HepG2 (cell line): ENCODE data around the gene RSBN1L. TPM values are rescaled to one million over a fixed set of nuclear protein-coding genes. Genes with fewer than 3 reads are reported as not detected.

Experiments
- CEBPB ChIP-seq: IDR thresholded peaks from 2 replicates; pipeline ENCODE4 v1.6.1; 2011; ENCODE audit warnings: low read depth, low read length, improper control_type of control experiment, borderline replicate concordance
- DMTF1 ChIP-seq: sonication (generic); formaldehyde crosslinking; IDR thresholded peaks from 2 replicates; pipeline ENCODE4 v1.4.0; 2020; ENCODE audit warnings: mild to moderate bottlenecking, missing genetic modification reagents
- HNRNPLL ChIP-seq: fragments of 200-400 bp; formaldehyde crosslinking; IDR thresholded peaks from 2 replicates; pipeline ENCODE4 v1.6.1; 2017; ENCODE audit warnings: mild to moderate bottlenecking, low read depth, low read length; ENCODE audit not compliant: poor library complexity, severe bottlenecking
- ISX ChIP-seq: sonication (generic); formaldehyde crosslinking; conservative IDR thresholded peaks from 2 replicates; pipeline ENCODE4 v1.5.0; 2020; ENCODE audit warnings: missing genetic modification reagents
- RAD51 ChIP-seq: fragments of 450-650 bp; IDR thresholded peaks from 2 replicates; pipeline ENCODE4 v1.6.1; 2016; ENCODE audit warnings: borderline replicate concordance
- SMAD9 ChIP-seq: sonication (generic); formaldehyde crosslinking; IDR thresholded peaks from 2 replicates; pipeline ENCODE4 v1.5.1; 2020; ENCODE audit warnings: mild to moderate bottlenecking, missing genetic modification reagents
- ZFP37 ChIP-seq: sonication (generic); formaldehyde crosslinking; IDR thresholded peaks from 2 replicates; pipeline ENCODE4 v1.4.0; 2020; ENCODE audit warnings: missing genetic modification reagents, borderline replicate concordance
- ZGPAT ChIP-seq: IDR thresholded peaks from 2 replicates; pipeline ENCODE4 v1.6.1; 2016; ENCODE audit warnings: mild to moderate bottlenecking
- ZNF326 ChIP-seq: sonication (generic); formaldehyde crosslinking; IDR thresholded peaks from 2 replicates; pipeline ENCODE4 v1.4.0; 2020; ENCODE audit warnings: missing genetic modification reagents, borderline replicate concordance
- ZNF761 ChIP-seq: sonication (generic); formaldehyde crosslinking; conservative IDR thresholded peaks from 2 replicates; pipeline ENCODE4 v1.4.0; 2020; ENCODE audit warnings: mild to moderate bottlenecking, missing genetic modification reagents
- polyA plus RNA-seq, 8 experiments: library from polyadenylated mRNA; depleted of rRNA in 3 of 8; stranded (reverse) in 7 of 8; unstranded in 1 of 8; fragments of >200 nt; fragmentation: Illumina TruSeq in 4 of 8; extraction: Trizol in 4 of 8; gene quantifications; 2 replicates each; pipeline versions ENCODE4 v1.2.1 to v1.2.3, GENCODE V29; 2011 to 2016; ENCODE audit warnings: low read depth in 4 of 8, missing spikeins in 1 of 8, mixed read lengths in 1 of 8; ENCODE audit not compliant: insufficient read depth in 1 of 8
- total RNA-seq, 5 experiments: library from RNA; depleted of rRNA; stranded (reverse); fragments of >200 nt; fragmentation: Illumina TruSeq; extraction: Trizol; gene quantifications; 2 replicates each; pipeline ENCODE4 v1.2.3, GENCODE V29; 2016; ENCODE audit warnings: low read depth in 1 of 5
- TF ChIP-seq, protein P1 (sequence below): sonication (generic); formaldehyde crosslinking; IDR thresholded peaks from 2 replicates; pipeline ENCODE4 v1.5.1; 2020; ENCODE audit warnings: missing genetic modification reagents, mild to moderate bottlenecking, borderline replicate concordance
- TF ChIP-seq, protein P2 (sequence below): conservative IDR thresholded peaks from 2 replicates; pipeline ENCODE4 v1.6.1; 2018; ENCODE audit warnings: missing genetic modification reagents
- TF ChIP-seq, protein P3 (sequence below): fragments of 450-650 bp; IDR thresholded peaks from 2 replicates; pipeline ENCODE4 v1.6.1; 2016
- TF ChIP-seq, protein P4 (sequence below): sonication (generic); formaldehyde crosslinking; IDR thresholded peaks from 2 replicates; pipeline ENCODE4 v1.5.0; 2020; ENCODE audit warnings: mild to moderate bottlenecking, missing genetic modification reagents
- TF ChIP-seq, protein P5 (sequence below): sonication (generic); formaldehyde crosslinking; IDR thresholded peaks from 2 replicates; pipeline ENCODE4 v1.5.0; 2020; ENCODE audit warnings: mild to moderate bottlenecking, low read depth, missing genetic modification reagents, borderline replicate concordance
- TF ChIP-seq, protein P6 (sequence below): sonication (generic); formaldehyde crosslinking; IDR thresholded peaks from 2 replicates; pipeline ENCODE4 v1.9.0; 2021; ENCODE audit warnings: missing genetic modification reagents, borderline replicate concordance

The RSBN1L gene
- total and polyA plus RNA-seq, 2 of the 13 experiments (the other 11 are each of a cell fraction or from before 2014, with no cell fraction given): 7.7 to 21.3 TPM

GRCh38 chr7:77798394-77799077 lies 102.3 kb downstream of the RSBN1L start, which contains the start of the genes PHTF2 and TMEM60 (continued):
- TF ChIP-seq ZFP37 (CRISPR knock-in tag) (no peak), ZGPAT (CRISPR knock-in tag) (peak; percentile 56; the same call in 1 of the 2 replicates), ISX (no peak), DMTF1 (CRISPR knock-in tag) (no peak), CEBPB (no peak), RAD51 (no peak), HNRNPLL (peak; percentile 95), ZNF326 (no peak), SMAD9 (CRISPR knock-in tag) (no peak), ZNF761 (CRISPR knock-in tag) (peak; percentile 85)
- TF ChIP-seq, protein P1, sequence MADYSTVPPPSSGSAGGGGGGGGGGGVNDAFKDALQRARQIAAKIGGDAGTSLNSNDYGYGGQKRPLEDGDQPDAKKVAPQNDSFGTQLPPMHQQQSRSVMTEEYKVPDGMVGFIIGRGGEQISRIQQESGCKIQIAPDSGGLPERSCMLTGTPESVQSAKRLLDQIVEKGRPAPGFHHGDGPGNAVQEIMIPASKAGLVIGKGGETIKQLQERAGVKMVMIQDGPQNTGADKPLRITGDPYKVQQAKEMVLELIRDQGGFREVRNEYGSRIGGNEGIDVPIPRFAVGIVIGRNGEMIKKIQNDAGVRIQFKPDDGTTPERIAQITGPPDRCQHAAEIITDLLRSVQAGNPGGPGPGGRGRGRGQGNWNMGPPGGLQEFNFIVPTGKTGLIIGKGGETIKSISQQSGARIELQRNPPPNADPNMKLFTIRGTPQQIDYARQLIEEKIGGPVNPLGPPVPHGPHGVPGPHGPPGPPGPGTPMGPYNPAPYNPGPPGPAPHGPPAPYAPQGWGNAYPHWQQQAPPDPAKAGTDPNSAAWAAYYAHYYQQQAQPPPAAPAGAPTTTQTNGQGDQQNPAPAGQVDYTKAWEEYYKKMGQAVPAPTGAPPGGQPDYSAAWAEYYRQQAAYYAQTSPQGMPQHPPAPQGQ (CRISPR knock-in tag): no peak
- TF ChIP-seq, protein P2, sequence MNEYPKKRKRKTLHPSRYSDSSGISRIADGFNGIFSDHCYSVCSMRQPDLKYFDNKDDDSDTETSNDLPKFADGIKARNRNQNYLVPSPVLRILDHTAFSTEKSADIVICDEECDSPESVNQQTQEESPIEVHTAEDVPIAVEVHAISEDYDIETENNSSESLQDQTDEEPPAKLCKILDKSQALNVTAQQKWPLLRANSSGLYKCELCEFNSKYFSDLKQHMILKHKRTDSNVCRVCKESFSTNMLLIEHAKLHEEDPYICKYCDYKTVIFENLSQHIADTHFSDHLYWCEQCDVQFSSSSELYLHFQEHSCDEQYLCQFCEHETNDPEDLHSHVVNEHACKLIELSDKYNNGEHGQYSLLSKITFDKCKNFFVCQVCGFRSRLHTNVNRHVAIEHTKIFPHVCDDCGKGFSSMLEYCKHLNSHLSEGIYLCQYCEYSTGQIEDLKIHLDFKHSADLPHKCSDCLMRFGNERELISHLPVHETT: no peak
- TF ChIP-seq, protein P3, sequence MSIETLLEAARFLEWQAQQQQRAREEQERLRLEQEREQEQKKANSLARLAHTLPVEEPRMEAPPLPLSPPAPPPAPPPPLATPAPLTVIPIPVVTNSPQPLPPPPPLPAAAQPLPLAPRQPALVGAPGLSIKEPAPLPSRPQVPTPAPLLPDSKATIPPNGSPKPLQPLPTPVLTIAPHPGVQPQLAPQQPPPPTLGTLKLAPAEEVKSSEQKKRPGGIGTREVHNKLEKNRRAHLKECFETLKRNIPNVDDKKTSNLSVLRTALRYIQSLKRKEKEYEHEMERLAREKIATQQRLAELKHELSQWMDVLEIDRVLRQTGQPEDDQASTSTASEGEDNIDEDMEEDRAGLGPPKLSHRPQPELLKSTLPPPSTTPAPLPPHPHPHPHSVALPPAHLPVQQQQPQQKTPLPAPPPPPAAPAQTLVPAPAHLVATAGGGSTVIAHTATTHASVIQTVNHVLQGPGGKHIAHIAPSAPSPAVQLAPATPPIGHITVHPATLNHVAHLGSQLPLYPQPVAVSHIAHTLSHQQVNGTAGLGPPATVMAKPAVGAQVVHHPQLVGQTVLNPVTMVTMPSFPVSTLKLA: no peak
- TF ChIP-seq, protein P4, sequence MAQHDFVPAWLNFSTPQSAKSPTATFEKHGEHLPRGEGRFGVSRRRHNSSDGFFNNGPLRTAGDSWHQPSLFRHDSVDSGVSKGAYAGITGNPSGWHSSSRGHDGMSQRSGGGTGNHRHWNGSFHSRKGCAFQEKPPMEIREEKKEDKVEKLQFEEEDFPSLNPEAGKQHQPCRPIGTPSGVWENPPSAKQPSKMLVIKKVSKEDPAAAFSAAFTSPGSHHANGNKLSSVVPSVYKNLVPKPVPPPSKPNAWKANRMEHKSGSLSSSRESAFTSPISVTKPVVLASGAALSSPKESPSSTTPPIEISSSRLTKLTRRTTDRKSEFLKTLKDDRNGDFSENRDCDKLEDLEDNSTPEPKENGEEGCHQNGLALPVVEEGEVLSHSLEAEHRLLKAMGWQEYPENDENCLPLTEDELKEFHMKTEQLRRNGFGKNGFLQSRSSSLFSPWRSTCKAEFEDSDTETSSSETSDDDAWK (CRISPR knock-in tag): no peak
- TF ChIP-seq, protein P5, sequence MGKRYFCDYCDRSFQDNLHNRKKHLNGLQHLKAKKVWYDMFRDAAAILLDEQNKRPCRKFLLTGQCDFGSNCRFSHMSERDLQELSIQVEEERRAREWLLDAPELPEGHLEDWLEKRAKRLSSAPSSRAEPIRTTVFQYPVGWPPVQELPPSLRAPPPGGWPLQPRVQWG (CRISPR knock-in tag): no peak
- TF ChIP-seq, protein P6, sequence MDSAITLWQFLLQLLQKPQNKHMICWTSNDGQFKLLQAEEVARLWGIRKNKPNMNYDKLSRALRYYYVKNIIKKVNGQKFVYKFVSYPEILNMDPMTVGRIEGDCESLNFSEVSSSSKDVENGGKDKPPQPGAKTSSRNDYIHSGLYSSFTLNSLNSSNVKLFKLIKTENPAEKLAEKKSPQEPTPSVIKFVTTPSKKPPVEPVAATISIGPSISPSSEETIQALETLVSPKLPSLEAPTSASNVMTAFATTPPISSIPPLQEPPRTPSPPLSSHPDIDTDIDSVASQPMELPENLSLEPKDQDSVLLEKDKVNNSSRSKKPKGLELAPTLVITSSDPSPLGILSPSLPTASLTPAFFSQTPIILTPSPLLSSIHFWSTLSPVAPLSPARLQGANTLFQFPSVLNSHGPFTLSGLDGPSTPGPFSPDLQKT (CRISPR knock-in tag): peak; percentile 36; the same call in 1 of the 2 replicates
